Neuronal stem cell (in vitro differentiated cells): Measurements from ENCODE around the gene HS6ST3.

Experiments
- DNase-seq: peaks from one replicate; pipeline ENCODE4 v3.0.0-alpha.2; 2013; ENCODE audit warnings: low spot score
- H2AFZ ChIP-seq: one replicate; pipeline ENCODE4 v1.6.1; 2013; ENCODE audit warnings: mild to moderate bottlenecking, low read length, inconsistent platforms
- H2AK5ac ChIP-seq: 2 replicates; pipeline ENCODE4 v1.6.1; 2013; ENCODE audit warnings: low read depth, mild to moderate bottlenecking, inconsistent platforms, low read length, moderate library complexity, mixed read lengths
- H2BK120ac ChIP-seq: 2 replicates; pipeline ENCODE4 v1.6.1; 2013; ENCODE audit warnings: low read depth, mild to moderate bottlenecking, inconsistent platforms, low read length, moderate library complexity, mixed read lengths
- H2BK12ac ChIP-seq: one replicate; pipeline ENCODE4 v1.6.1; 2013; ENCODE audit warnings: low read length, inconsistent platforms
- H2BK15ac ChIP-seq: 2 replicates; pipeline ENCODE4 v1.6.1; 2013; ENCODE audit warnings: mild to moderate bottlenecking, low read length, inconsistent platforms, mixed read lengths
- H2BK5ac ChIP-seq: one replicate; pipeline ENCODE4 v1.6.1; 2013; ENCODE audit warnings: inconsistent platforms, mild to moderate bottlenecking, low read length, moderate library complexity
- H3K14ac ChIP-seq: one replicate; pipeline ENCODE4 v1.6.1; 2013; ENCODE audit warnings: low read length, inconsistent platforms
- H3K18ac ChIP-seq: 2 replicates; pipeline ENCODE4 v1.6.1; 2013; ENCODE audit warnings: low read length, inconsistent platforms
- H3K23ac ChIP-seq: 2 replicates; pipeline ENCODE4 v1.6.1; 2013; ENCODE audit warnings: low read depth, mild to moderate bottlenecking, mixed read lengths, low read length, inconsistent platforms; ENCODE audit not compliant: poor library complexity
- H3K27ac ChIP-seq: replicated peaks from 3 replicates; pipeline ENCODE4 v1.5.1; 2013; ENCODE audit warnings: low read length, inconsistent platforms
- H3K27me3 ChIP-seq, 3 experiments: 2 replicates each; pipeline ENCODE4 v1.6.1; 2013; ENCODE audit warnings: low read length in 3 of 3, mild to moderate bottlenecking in 2 of 3, inconsistent platforms in 1 of 3, low read depth in 1 of 3, mixed read lengths in 1 of 3, moderate library complexity in 1 of 3; ENCODE audit not compliant: control insufficient read depth in 3 of 3, insufficient read depth in 3 of 3
- H3K36me3 ChIP-seq, 2 donors: replicated peaks in 1 of 2; 2 replicates each; pipeline ENCODE4 v1.6.1; 2013; ENCODE audit warnings: low read length in 2 of 2; ENCODE audit not compliant: control insufficient read depth in 2 of 2, insufficient read depth in 2 of 2
- H3K4ac ChIP-seq: 2 replicates; pipeline ENCODE4 v1.6.1; 2013; ENCODE audit warnings: inconsistent platforms, mild to moderate bottlenecking, low read length, moderate library complexity
- H3K4me1 ChIP-seq, 2 donors: 1 replicate in 1 of 2; 2 replicates in 1 of 2; pipeline ENCODE4 v1.6.1; 2013; ENCODE audit warnings: low read length in 2 of 2, low read depth in 1 of 2; ENCODE audit not compliant: control insufficient read depth in 2 of 2, insufficient read depth in 1 of 2
- H3K4me2 ChIP-seq: one replicate; pipeline ENCODE4 v1.6.1; 2013; ENCODE audit warnings: mild to moderate bottlenecking, low read length, inconsistent platforms; ENCODE audit not compliant: insufficient read depth, poor library complexity, severe bottlenecking
- H3K4me3 ChIP-seq, 2 donors: 2 replicates each; pipeline ENCODE4 v1.5.1; 2013; ENCODE audit warnings: low read length in 2 of 2, mild to moderate bottlenecking in 2 of 2, inconsistent platforms in 1 of 2, moderate library complexity in 1 of 2
- H3K79me1 ChIP-seq: one replicate; pipeline ENCODE4 v1.6.1; 2013; ENCODE audit warnings: low read depth, mild to moderate bottlenecking, inconsistent platforms, low read length, moderate library complexity
- H3K9ac ChIP-seq: one replicate; pipeline ENCODE4 v1.6.1; 2013; ENCODE audit warnings: mild to moderate bottlenecking, low read depth, low read length, inconsistent platforms; ENCODE audit not compliant: poor library complexity
- H3K9me3 ChIP-seq, 2 donors: replicated peaks in 1 of 2; 2 replicates each; pipeline versions ENCODE3 to v1.6.1; 2013; ENCODE audit warnings: low read length in 2 of 2, mild to moderate bottlenecking in 2 of 2, inconsistent platforms in 1 of 2, low read depth in 1 of 2, mixed read lengths in 1 of 2, moderate library complexity in 1 of 2; ENCODE audit not compliant: control insufficient read depth in 2 of 2, insufficient read depth in 1 of 2
- H4K8ac ChIP-seq: one replicate; pipeline ENCODE4 v1.6.1; 2013; ENCODE audit warnings: low read depth, mild to moderate bottlenecking, inconsistent platforms, low read length, moderate library complexity
- H4K91ac ChIP-seq: one replicate; pipeline ENCODE4 v1.6.1; 2013; ENCODE audit warnings: low read length, low read depth, mild to moderate bottlenecking, inconsistent platforms; ENCODE audit not compliant: poor library complexity
- WGBS, 2 donors: extraction: QIAGEN DNeasy Blood & Tissue Kit; methylation state at CpG; one replicate each; pipeline ENCODE4 v1.1.7; 2013; ENCODE audit warnings: missing lambda C conversion rate in 2 of 2, mixed read lengths in 1 of 2; ENCODE audit not compliant: insufficient read length in 2 of 2, insufficient replicate concordance in 1 of 2; ENCODE audit errors: extremely low coverage in 2 of 2; 5-methylcytosine and 5-hydroxymethylcytosine counted together

HS6ST3 gene

DNA sequence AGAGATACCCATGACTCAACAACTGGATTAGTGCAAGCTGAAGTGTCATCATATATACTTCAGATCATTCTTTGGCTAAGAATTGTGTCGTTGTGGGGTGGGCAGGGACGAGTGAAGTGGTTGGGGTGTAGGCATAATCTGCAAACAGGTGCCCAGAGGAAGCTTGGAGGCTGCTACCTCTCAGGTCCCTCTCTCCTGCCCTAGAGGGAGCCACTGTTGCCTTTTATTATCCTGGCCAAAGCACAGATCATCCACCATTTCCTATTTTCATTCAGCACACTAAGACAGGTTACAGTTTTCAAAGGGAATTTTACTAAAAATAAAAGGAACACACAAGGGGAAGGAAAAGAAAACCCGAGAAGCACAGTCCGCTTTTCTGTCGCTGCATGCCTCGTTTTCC lies 126.6 kb downstream of the HS6ST3 start:
- Histone ChIP-seq H3K4me2 (no peak overlapping the region), H3K9ac (no peak overlapping the region), H3K36me3 (no peaks in the 10 kb centered on the region), H4K91ac (no peak overlapping the region), H3K18ac (no peak overlapping the region), H3K27ac (no peak overlapping the region), H2BK12ac (no peak overlapping the region), H3K14ac (no peak overlapping the region), H2BK120ac (no peak overlapping the region), H3K23ac (no peak overlapping the region), H3K4me3 (no peak overlapping the region), H3K9me3 (no peaks in the 10 kb centered on the region), H3K4ac (no peak overlapping the region), H2AK5ac (no peak overlapping the region), H3K79me1 (no peaks in the 10 kb centered on the region), H3K4me1 (no peaks in the 10 kb centered on the region), H2BK5ac (no peak overlapping the region), H4K8ac (no peak overlapping the region), H2BK15ac (no peak overlapping the region), H3K27me3 (no peaks in the 10 kb centered on the region), H2AFZ (no peak overlapping the region)
- WGBS, 2 donors, result no CpG with 5 or more reads among the region's 6 CpGs
- no peak for DNase-seq

DNA sequence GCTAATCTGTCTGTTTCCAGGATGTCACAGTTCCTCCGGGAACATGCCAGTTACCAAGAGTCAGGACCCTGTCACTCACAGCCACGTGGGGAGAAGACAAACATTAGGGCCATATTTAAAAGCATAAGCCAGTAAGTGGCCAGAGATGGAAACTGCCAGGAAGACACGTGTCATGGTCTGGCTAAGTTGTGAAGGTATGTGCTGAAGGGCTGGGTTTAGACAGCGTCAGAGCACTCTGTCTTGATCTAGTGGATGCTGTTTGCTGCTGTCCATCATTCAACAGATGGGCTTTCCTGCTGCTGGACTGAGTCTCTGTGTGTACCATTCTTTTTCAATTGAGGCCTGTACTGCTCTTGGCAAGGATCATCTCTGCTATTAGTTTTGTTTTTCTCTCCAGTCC lies 128.6 kb downstream of the HS6ST3 start:
- no peaks in the 10 kb centered on the region for H3K36me3 ChIP-seq
- no peak overlapping the region for H2BK12ac ChIP-seq
- no peak overlapping the region for H3K27ac ChIP-seq
- no peak overlapping the region for H3K4ac ChIP-seq
- H3K79me1 ChIP-seq, result no peaks in the 10 kb centered on the region
- no peaks in the 10 kb centered on the region for H3K4me1 ChIP-seq
- no peak overlapping the region for H2BK5ac ChIP-seq
- H3K18ac ChIP-seq, result no peak overlapping the region
- no peak overlapping the region for H4K91ac ChIP-seq
- no peak for DNase-seq
- H4K8ac ChIP-seq, result no peak overlapping the region
- WGBS, 2 donors, result no CpG with 5 or more reads among the region's 4 CpGs
- H2AFZ ChIP-seq, result peak overlapping the region; percentile 53
- H3K23ac ChIP-seq, result no peak overlapping the region
- H3K27me3 ChIP-seq, result no peaks in the 10 kb centered on the region
- no peak overlapping the region for H3K9ac ChIP-seq
- H3K9me3 ChIP-seq, result no peaks in the 10 kb centered on the region
- H2BK15ac ChIP-seq, result no peak overlapping the region
- no peak overlapping the region for H3K4me2 ChIP-seq
- no peak overlapping the region for H2BK120ac ChIP-seq
- H3K4me3 ChIP-seq, result no peak overlapping the region
- H2AK5ac ChIP-seq, result no peak overlapping the region
- no peak overlapping the region for H3K14ac ChIP-seq

DNA sequence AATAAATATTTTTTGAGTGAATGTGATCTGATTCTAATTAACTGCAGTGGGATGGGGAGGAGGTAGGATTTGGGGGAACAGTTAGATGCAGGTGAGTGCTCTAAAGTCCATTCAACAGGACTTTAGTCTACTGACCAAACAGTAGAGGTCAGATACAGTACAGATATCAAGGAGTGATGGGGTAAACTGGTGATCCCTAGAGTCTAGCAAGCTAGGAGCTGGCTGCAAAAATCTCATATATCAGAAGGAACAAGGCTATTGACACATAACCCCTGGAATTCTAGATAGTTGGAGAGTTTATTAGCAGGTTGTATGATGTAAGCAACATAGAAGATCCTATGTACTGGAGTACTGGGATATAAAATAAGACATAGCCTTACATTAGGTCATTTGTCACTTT lies 131.6 kb downstream of the HS6ST3 start:
- H3K23ac ChIP-seq, result no peak overlapping the region
- no peak overlapping the region for H2BK5ac ChIP-seq
- no peak overlapping the region for H3K4me2 ChIP-seq
- no peaks in the 10 kb centered on the region for H3K79me1 ChIP-seq
- no peak overlapping the region for H2AFZ ChIP-seq
- no peak overlapping the region for H4K8ac ChIP-seq
- H3K4me3 ChIP-seq, result no peak overlapping the region
- no peak overlapping the region for H3K14ac ChIP-seq
- no peaks in the 10 kb centered on the region for H3K27me3 ChIP-seq
- H2BK12ac ChIP-seq, result no peak overlapping the region
- no peaks in the 10 kb centered on the region for H3K9me3 ChIP-seq
- H3K27ac ChIP-seq, result no peak overlapping the region
- no peak overlapping the region for H2AK5ac ChIP-seq
- no peak overlapping the region for H3K4ac ChIP-seq
- no peak overlapping the region for H3K9ac ChIP-seq
- no peak overlapping the region for H2BK15ac ChIP-seq
- no peaks in the 10 kb centered on the region for H3K36me3 ChIP-seq
- H3K4me1 ChIP-seq, result no peaks in the 10 kb centered on the region
- no peak overlapping the region for H4K91ac ChIP-seq
- H2BK120ac ChIP-seq, result no peak overlapping the region
- H3K18ac ChIP-seq, result no peak overlapping the region
- DNase-seq, result no peak

DNA sequence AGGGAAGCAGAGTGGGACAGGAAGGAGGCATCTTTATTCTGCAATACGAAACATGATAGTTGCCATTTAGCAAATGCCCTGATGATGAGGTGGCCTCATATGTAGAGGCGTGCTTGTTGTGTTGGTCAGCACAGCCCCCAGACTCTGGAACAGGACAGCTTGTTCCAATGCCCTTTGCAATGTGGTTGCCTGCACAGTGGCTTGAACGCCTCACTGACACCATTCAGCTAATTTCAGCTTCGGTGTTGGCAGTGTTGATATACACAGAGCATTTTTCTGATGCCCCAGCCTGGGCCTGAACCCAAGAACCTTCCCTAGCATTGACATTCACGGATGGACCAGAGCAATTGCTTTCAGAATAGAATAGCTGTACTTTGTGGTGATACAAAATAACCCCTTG lies 133.3 kb downstream of the HS6ST3 start:
- Histone ChIP-seq H4K91ac (no peak overlapping the region), H2BK15ac (no peak overlapping the region), H3K36me3 (no peaks in the 10 kb centered on the region), H3K79me1 (no peaks in the 10 kb centered on the region), H2AFZ (no peak overlapping the region), H3K4me2 (no peak overlapping the region), H3K27me3 (no peaks in the 10 kb centered on the region), H3K18ac (peak overlapping the region; percentile 35), H3K4me3 (no peak overlapping the region), H3K23ac (no peak overlapping the region), H3K9ac (no peak overlapping the region), H2AK5ac (no peak overlapping the region), H4K8ac (no peak overlapping the region), H3K9me3 (no peaks in the 10 kb centered on the region), H2BK5ac (no peak overlapping the region), H2BK12ac (no peak overlapping the region), H2BK120ac (no peak overlapping the region), H3K4me1 (no peaks in the 10 kb centered on the region), H3K27ac (no peak overlapping the region), H3K4ac (no peak overlapping the region), H3K14ac (no peak overlapping the region)
- DNase-seq, result no peak
- no CpG with 5 or more reads among the region's 5 CpGs for WGBS, 2 donors
